PC-9 (cell line): Measurements from ENCODE around the gene ARSI.

ENCODE experiments used
- EZH2 ChIP-seq: fragments of 200-600 bp; sonication (generic); IDR thresholded peaks from 2 replicates; pipeline ENCODE4 v1.8.0; 2017; ENCODE audit warnings: antibody characterized with exemption, low read depth
- TF ChIP-seq, protein P1 (sequence below): fragments of 200-600 bp; sonication (generic); conservative IDR thresholded peaks from 2 replicates; pipeline ENCODE4 v1.6.1; 2017; ENCODE audit warnings: mixed run types, antibody characterized with exemption, mild to moderate bottlenecking, moderate library complexity

DNA sequence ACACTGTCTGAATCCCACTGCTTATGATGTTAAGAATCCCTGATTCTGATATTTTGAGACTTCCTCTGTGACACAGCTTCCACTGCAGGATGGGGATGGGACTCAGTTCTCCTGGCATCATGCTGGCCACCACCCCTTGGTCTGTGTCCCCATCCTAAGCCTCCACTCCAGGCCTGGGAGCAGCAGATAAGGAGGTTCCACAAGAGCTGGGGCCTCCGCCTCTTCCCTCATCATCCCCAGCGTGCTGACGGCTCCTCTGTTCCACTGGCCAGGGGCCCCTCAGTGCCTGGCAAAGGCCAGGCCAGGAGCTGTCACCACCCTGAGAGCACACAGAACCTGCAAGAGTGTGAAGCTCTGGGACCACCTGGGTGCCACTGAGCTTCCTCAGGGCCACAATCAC lies 53.8 kb downstream of the ARSI start:
- TF ChIP-seq, protein P1, sequence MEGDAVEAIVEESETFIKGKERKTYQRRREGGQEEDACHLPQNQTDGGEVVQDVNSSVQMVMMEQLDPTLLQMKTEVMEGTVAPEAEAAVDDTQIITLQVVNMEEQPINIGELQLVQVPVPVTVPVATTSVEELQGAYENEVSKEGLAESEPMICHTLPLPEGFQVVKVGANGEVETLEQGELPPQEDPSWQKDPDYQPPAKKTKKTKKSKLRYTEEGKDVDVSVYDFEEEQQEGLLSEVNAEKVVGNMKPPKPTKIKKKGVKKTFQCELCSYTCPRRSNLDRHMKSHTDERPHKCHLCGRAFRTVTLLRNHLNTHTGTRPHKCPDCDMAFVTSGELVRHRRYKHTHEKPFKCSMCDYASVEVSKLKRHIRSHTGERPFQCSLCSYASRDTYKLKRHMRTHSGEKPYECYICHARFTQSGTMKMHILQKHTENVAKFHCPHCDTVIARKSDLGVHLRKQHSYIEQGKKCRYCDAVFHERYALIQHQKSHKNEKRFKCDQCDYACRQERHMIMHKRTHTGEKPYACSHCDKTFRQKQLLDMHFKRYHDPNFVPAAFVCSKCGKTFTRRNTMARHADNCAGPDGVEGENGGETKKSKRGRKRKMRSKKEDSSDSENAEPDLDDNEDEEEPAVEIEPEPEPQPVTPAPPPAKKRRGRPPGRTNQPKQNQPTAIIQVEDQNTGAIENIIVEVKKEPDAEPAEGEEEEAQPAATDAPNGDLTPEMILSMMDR = no peak
- no peak for TF ChIP-seq EZH2
